ELF-1 (cell line): ENCODE results near the gene ACSF3.
"Not testable (repeated sequence)": the region's sequence is repeated elsewhere in the genome, so short reads cannot be mapped to it uniquely, and the experiment has no call there.

Experiments
- DNase-seq: peaks from one replicate; pipeline ENCODE4 v3.0.0-alpha.2; 2016; ENCODE audit warnings: low read depth, low spot score

The ACSF3 gene

DNA sequence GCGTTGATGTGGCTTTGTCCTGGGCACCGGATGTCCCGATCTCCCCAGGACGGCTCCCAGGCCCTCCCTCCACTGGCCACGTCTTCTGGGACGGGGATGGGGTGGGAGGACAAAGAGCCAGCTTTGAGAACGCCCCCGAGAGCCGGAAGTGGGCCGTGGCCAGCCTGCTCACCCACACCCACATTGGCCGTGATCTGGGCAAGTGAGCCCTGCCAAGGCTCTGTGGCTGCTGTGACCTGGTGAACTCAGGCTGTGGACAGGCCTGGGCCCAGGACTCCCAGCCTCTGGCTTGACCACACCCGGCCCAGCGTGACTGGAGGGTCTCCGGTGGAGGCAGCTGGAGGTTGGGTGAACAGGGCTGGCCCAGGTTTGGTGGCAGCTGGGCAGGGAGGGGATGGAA, 81.2 kb downstream of the ACSF3 start:
- no peak for DNase-seq

DNA sequence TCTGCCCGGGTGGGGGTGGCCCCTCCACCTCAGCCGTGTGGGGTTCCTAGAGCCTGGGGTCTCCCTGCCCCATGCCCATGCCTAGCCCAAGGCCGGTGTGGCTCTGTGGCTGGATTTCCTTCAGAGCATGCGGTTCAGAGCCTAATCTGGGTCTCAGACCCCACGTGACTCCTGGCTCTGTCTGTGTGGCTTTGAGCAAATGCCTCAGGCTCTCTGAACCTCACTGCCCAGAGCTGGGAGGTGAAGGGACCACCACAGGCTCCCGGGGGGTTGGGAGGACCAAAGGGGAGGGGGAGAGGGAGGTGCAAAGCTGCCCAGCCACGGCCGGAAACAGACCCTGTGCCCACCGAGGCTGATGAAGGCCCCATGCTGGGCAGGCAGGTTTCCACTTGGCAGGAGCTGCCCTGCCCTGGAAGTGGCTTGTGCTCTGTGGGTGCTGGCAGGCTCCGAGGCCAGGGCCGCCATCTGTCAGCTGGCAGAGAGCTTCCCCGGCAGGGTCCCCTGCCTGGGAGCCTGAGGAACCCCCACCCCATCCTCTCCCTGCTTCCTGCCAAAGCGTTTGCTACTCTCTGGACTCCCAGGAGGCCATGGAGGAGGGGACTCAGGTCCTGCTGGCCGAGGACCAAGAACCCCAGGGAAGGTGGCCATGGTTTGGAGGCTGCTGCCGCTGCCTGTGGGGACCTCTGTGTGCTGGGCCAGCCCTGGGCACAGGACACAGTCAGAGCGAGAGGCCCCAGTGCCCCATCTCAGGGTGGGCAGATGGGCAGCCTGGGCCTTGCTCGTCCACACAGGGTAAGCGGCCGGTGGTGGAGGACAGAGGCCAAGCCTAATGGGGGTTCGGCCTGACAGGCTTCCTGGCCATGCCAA, 81.9 kb downstream of the ACSF3 start:
- DNase-seq: no peak

DNA sequence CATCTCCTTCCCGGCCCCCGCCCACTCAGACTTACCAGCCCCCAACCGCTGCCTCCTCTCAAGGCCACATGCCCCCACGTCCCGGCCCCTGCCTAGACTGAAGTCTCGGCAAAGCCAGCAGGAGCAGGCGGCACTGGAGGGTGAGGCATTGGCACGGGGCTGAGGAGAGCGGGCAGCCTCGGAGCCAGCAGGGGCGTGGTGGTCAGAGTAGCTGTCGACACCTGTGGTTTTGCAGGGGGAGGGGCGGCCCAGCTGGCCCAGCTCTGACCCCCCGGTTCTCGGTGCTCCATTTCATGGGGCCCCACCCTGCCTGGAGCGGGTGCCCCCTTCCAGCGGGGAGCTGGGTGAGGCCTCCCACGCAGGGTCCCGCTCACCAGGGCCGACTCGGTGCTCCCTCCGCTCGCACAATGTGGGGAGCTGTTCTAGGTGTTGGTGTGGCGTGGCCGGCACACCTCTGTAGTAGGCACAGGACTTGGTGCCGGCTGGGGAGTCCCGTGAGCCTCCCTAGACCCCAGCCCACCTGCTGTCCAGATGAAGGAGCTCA, 82.6 kb downstream of the ACSF3 start:
- DNase-seq: no peak

DNA sequence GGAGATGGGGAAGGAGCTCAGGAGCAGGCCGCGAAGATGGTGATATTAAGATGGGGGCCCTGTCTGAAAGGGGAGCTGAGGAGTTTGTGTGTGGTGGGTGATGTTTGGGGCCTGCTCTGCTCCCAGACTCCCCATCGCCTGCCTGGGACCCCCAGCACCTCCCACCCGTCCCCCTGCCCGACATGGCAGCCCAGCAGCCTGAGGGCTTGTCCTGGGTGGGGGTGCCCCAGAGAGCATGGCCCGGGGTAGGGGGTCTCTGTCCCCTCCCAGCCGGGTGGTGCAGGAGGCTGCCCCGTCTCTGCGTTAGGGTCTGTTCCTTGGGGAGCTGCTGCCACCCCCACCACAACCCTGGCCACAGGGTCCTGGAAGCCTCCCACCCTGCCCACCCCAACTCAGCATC, 83.1 kb downstream of the ACSF3 start:
- no peak for DNase-seq

DNA sequence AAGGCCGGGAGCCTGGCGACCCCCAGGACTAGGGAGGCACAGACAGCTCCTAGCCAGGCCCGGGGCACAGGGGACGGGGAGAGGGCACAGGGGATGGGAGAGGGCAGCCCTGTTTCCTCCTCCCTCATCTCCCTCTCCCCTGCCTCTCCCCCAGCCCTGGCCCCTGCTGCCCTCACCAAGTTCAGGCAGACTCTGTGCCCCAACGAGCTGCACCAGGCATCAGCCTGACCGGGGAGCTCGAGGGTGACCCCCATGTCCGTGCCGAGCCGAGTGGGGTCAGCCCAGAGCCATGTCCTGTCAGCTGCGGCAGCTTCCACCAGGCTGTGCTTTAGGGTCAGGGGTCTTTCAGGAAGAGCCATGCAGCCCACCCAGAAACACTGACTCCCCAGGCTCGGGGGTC, 83.8 kb downstream of the ACSF3 start:
- no peak for DNase-seq

DNA sequence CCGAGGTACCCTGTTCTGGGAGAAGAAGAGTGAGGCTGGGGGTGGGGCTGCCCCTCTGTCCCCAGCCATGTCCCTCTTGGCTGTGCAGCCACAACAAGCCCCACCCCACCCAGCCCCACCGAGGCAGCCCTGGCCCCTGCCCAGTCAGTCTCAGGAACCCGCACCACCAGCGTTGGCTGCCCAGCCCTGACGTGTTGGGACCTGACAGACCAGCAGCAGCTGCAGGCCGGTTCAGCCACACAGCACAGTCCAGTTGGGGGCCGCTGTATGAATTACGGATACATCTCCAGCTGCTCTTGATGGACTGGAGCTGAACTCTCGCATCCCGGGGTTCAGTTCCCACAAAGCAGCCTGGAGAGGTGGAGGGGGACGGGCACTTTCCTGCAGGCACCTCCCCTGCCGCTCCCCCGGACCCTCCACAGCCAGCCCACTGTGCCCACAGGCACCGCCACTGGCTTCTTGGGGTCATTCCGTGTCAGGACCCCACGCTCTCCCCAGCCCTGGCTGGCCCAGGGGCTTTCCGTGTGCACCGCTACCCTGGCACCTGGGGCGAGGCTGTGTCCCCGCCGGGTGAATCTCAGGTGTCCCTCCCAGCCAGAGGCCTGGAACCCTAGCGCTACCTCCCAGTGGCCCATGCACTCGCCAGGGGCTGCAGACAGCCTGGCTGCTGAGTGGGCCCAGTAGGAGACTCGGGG, 84.9 kb downstream of the ACSF3 start:
- no peak for DNase-seq

DNA sequence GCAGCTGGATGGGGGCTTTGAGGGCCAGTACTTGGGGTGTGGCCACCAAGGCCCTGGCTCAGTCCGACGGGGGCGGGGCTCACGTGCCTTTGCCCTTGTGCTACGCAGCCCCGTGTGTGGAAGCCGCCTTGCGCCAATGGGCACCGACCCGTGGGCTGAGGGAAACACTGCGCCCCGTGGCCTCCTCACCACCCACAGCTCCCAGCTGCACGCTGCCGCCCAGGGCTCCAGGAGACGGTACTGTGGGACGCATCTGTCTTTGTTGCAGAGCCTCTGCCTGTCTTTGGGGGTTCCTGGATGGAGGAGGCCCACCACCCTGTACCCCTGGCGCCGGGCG, 85.5 kb downstream of the ACSF3 start:
- DNase-seq: no peak

DNA sequence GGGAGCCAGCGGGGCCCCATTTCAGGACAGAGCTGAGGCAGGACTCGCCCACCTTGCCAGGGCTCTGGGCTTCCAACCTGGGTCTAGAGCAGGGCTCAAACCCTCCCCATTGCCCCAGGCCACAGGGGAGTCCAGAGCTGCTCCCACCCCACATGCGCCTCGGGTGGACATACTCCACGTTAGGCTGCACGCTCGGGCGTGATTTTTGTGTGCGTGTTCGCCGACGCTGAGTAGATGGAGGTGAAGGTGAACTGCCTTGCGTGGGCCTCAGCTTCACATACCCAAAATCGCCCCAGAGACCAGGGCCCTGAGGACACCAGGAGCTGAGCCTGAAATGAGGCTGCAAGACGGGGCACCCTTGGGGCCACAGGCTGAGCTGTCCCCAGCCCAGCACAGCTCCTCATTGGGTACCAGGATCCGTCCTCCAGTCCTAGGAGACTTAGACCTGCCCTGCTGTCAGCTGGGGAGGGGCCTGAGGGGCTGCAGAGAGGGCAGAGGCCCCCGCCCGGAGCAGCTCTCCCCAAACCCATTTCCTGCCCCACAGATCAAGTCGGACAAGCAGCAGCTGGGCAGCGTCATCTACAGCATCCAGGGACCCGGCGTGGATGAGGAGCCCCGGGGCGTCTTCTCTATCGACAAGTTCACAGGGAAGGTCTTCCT, 86.1 kb downstream of the ACSF3 start:
- no peak for DNase-seq

DNA sequence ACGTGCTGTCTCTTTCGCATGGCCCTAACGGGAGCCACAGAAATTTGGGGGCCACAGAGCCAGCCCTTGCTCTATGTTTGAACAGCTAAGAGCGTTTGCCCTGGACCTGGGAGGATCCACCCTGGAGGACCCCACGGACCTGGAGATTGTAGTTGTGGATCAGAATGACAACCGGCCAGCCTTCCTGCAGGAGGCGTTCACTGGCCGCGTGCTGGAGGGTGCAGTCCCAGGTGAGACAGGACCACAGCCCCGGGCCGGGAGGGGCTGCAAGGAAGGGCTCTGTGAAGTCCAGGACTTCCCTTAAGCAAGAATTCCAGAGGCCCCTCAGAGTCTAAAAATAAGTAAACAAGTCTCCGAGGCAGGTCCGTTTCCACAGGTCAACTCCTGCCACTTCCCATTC, 89.8 kb downstream of the ACSF3 start:
- DNase-seq: no peak

DNA sequence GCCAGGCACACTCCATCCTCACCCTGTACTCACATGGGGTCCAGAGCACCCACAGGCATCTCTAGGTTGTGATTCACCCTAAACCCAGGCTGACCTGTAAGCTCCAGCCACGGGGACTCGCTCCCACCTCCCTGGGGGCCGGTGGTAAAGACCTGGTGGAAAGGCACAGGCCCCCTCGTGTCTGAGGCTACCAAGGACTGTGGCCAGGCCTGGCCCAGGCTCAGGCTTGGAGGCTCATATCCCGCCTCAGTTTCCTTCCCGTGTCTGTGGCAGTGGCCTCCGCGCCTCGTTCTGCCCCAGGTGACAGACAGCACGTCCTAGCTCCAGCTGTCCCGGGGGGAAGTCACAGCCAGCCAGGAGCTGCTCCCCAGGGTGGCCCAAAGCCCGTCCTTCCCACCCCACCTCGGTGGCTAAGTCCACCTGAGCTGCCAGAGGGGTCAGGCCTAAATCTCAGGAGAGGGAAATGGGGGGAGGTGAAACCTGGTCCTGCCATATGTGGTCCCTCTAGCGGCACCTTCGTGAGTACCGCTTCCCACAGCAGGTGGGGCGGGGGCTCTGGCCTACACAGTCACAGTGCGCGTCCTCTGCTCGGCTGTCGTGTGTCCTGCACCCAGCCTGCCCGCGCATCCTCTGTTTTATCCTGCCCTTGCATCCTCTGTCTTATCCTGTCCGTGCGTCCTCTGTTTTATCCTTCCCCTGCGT, 90.5 kb downstream of the ACSF3 start:
- no peak for DNase-seq

DNA sequence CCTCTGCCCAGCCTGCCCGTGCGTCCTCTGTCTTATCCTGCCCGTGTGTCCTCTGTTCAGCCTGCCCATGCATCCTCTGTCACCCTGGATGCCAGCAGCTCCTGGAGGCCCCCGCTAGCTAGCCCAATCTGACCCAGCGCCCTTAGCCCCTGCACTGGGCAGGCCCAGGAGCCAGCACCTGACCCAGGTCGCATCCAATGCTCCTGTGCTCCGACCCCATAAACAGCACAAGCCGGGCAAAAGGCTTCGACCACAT, 91.0 kb downstream of the ACSF3 start:
- DNase-seq: no peak

DNA sequence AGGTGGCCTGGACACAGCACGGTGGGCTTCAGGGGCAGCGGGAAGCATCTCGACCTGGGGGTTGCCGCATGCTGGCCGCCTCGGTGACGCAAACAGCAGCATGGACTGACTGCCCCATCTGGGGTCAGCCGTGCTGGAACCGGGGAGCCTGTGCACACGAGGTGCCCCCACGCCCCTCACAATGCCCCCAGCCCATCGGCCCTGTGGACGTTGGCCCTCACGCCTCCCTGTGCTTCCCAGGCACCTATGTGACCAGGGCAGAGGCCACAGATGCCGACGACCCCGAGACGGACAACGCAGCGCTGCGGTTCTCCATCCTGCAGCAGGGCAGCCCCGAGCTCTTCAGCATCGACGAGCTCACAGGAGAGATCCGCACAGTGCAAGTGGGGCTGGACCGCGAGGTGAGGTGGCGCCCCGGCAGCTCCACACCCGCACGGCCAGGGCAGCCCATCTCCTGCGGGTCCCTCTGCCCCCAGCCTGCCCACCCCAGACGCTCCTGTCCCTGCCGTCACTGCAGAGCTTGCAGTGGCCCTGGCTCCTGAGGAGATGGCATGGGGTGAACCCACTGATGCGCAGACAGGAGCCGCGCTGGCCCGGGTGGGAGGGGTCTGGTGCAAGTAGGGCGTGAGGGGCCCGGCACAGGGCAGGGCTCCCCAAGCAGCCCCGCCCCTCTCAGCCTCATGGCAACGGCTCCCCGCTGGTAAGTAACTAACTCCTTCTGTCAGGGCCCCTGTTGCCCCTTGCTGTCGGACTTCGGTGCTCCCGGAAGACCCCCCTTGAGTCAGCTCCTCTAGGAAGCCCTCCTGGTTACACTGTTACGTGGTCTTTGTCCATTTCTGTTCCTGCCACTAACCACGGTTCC, 91.5 kb downstream of the ACSF3 start:
- no peak for DNase-seq

DNA sequence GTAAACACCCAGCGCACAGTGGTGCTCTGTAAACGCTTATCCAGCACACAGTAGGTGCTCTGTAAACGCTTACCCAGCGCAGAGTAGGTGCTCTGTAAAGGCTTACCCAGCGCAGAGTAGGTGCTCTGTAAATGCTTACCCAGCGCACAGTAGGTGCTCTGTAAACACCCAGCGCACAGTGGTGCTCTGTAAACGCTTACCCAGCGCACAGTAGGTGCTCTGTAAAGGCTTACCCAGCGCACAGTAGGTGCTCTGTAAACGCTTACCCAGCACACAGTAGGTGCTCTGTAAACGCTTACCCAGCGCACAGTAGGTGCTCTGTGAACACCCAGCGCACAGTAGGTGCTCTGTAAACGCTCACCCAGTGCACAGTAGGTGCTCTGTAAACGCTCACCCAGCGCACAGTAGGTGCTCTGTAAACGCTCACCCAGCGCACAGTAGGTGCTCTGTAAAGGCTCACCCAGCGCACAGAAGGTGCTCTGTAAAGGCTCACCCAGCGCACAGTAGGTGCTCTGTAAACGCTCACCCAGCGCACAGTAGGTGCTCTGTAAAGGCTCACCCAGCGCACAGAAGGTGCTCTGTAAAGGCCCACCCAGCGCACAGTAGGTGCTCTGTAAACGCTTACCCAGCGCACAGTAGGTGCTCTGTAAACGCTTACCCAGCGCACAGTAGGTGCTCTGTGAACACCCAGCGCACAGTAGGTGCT, 92.4 kb downstream of the ACSF3 start:
- DNase-seq: not testable (repeated sequence)

DNA sequence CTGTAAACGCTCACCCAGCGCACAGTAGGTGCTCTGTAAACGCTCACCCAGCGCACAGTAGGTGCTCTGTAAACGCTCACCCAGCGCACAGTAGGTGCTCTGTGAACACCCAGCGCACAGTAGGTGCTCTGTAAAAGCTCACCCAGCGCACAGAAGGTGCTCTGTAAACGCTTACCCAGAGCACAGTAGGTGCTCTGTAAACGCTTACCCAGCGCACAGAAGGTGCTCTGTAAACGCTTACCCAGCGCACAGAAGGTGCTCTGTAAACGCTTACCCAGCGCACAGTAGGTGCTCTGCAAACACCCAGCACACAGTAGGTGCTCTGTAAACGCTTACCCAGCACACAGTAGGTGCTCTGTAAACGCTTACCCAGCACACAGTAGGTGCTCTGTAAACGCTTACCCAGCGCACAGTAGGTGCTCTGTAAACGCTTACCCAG, 93.0 kb downstream of the ACSF3 start:
- not testable (repeated sequence) for DNase-seq

DNA sequence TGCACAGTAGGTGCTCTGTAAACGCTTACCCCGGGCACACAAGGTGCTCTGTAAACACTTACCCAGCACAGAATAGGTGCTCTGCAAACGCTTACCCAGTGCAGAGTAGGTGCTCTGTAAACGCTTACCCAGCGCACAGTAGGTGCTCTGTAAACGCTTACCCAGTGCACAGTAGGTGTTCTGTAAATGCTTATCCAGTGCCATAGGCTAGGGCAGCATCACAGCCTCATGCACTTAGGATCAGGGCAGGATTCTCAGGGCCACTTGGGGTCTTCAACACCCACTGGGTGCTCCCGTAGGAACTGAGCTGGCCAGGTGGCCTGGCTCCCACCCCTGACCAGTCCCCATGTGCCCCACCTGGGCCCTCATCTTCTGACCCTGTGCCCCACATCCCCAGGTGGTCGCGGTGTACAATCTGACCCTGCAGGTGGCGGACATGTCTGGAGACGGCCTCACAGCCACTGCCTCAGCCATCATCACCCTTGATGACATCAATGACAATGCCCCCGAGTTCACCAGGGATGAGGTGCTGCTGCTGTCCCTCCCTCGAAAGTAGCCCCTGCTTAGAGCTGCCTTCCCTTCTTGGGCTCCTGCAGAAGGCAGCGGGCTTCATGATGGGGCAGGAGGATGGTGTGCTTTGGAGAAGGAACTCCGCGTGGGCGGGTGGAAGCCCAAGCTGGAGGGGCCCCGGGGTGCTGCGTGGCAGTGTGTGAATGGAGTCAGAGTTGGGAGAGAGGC, 93.5 kb downstream of the ACSF3 start:
- DNase-seq: no peak

DNA sequence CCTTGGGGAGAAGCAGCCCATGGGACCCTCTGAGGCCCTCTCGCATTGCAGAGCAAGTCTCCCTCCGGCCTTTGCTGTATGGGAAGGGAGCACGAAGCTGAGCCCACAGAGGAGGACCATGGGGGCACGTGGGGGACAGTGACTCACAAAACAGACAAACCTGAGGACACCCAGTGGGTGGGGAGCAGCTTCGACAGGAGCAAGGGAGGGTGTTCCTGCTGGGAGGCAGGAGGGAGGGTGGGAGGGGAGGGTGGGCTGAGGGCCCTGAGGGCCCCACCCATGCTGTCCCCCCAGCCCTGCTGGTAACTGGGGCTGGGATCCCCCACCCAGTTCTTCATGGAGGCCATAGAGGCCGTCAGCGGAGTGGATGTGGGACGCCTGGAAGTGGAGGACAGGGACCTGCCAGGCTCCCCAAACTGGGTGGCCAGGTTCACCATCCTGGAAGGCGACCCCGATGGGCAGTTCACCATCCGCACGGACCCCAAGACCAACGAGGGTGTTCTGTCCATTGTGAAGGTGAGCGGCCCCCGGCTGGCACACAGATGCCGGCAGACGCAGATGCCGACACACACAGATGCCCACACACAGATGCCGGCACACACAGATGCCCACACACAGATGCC, 94.2 kb downstream of the ACSF3 start:
- DNase-seq: no peak

DNA sequence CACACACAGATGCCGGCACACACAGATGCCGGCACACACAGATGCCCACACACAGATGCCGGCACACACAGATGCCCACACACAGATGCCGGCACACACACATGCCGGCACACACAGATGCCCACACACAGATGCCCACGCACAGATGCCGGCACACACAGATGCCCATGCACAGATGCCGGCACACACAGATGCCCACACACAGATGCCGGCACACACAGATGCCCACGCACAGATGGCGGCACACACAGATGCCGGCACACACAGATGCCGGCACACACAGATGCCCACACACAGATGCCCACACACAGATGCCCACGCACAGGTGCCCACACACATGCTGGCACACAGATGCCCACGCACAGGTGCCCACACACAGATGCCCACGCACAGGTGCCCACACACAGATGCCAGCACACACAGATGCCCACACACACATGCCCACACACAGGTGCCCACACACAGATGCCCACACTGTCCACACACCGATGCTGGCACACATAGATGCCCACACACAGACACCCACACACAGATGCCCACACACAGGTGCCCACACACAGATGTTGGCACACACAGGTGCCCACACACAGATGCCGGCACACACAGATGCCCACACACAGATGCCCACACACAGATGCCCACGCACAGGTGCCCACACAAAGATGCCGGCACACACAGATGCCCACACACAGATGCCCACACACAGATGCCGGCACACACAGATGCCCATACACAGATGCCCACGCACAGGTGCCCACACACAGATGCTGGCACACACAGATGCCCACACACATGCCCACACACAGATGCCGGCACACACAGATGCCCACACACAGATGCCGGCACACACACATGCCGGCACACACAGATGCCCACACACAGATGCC, 95.1 kb downstream of the ACSF3 start:
- not testable (repeated sequence) for DNase-seq

DNA sequence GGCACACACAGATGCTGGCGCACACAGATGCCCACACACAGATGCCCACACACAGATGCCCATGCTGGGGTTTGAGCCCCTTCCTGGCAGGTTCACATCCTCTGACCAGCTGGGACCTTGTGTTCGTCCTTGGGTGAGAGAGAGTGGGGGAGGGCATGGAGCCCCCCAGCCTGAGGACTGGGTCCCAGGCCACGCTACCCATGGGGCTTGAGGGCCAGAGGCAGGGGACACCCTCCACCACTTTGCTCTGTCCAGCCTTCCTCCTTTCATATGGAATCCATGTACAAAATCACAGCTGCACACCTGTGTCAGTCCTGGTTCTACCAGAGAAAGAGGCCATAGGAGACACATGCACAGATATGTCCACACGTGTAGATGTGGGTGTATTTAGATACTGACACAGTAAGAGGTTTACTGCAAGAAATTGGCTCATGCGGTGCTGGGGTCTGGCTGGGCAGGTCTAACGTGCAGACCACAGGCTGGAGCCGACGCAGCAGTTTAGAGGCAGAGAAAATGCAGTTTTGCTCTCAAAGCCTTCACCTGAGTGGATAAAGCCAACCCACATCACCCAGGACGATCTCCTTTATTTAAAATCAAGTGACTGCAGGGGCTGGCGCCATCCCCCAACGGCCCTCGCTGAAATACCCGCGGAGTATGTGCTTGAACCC, 95.8 kb downstream of the ACSF3 start:
- DNase-seq: no peak
